NT2/D1 (cell line): ENCODE measurements around the gene ZNF611.

Source experiments
- DNase-seq: peaks from one replicate; pipeline ENCODE4 v3.0.0-alpha.2; 2011; ENCODE audit warnings: low read depth, low spot score
- H3K27me3 ChIP-seq: 2 replicates; pipeline ENCODE4 v1.6.0; 2011; ENCODE audit warnings: mild to moderate bottlenecking; ENCODE audit not compliant: insufficient read length, insufficient read depth
- H3K36me3 ChIP-seq: 2 replicates; pipeline ENCODE4 v1.6.1; 2011; ENCODE audit warnings: mild to moderate bottlenecking, low read length, mixed read lengths; ENCODE audit not compliant: insufficient read depth, insufficient read length
- H3K4me1 ChIP-seq: 2 replicates; pipeline ENCODE4 v1.5.1; 2011; ENCODE audit not compliant: insufficient read depth, insufficient read length
- H3K4me3 ChIP-seq: 2 replicates; pipeline ENCODE4 v1.5.1; 2011; ENCODE audit warnings: low read depth; ENCODE audit not compliant: insufficient read length
- H3K9ac ChIP-seq: 2 replicates; pipeline ENCODE4 v1.6.0; 2011; ENCODE audit warnings: low read depth; ENCODE audit not compliant: insufficient read length
- H3K9me3 ChIP-seq: 2 replicates; pipeline ENCODE4 v1.5.1; 2011; ENCODE audit warnings: mild to moderate bottlenecking, low read length; ENCODE audit not compliant: insufficient read depth
- SUZ12 ChIP-seq: IDR thresholded peaks from 2 replicates; pipeline ENCODE4 v1.6.1; 2011; ENCODE audit not compliant: insufficient read length, insufficient read depth; ENCODE audit errors: extremely low read depth
- YY1 ChIP-seq: IDR thresholded peaks from 2 replicates; pipeline ENCODE4 v1.6.1; 2011; ENCODE audit not compliant: insufficient read length, insufficient read depth
- ZNF274 ChIP-seq: IDR thresholded peaks from 2 replicates; pipeline ENCODE4 v1.6.1; 2011; ENCODE audit warnings: mild to moderate bottlenecking, low read depth, low read length

Gene ZNF611

DNA sequence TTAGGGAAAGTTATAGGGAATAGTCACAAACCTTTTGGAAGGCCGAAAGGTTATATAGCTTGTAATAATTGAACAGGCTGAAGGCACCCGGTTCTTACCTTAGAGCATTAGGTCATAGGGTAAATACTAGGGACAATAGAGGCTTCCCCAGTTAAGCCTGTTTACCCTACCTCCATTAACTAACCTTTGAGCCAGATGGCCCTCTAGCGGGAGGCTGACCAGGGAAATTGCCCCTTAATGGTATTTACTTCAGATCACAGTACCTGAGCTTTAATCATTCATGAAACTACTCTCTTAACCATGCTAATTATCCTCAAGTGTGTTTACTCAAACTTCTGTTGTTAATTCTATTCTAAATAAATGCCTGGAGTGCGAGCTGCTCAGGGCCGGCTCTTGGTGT, 76.2 kb downstream of the ZNF611 start:
- Histone ChIP-seq H3K4me3 (no peak overlapping the region), H3K36me3 (peaks cover 85% of the 10 kb centered on the region), H3K27me3 (no peaks in the 10 kb centered on the region), H3K4me1 (no peaks in the 10 kb centered on the region), H3K9me3 (no peaks in the 10 kb centered on the region), H3K9ac (no peak overlapping the region)
- DNase-seq, result no peak
- no peak for TF ChIP-seq SUZ12
- no peak for TF ChIP-seq ZNF274
- no peak for TF ChIP-seq YY1

GRCh38 chr19:52653161-52653560, 81.7 kb downstream of the ZNF611 start:
- DNase-seq, result no peak
- TF ChIP-seq ZNF274 (no peak), SUZ12 (no peak), YY1 (no peak)
- Histone ChIP-seq H3K4me3 (no peak overlapping the region), H3K36me3 (peaks cover 69% of the 10 kb centered on the region), H3K27me3 (no peaks in the 10 kb centered on the region), H3K4me1 (no peaks in the 10 kb centered on the region), H3K9me3 (no peaks in the 10 kb centered on the region), H3K9ac (no peak overlapping the region)
